Measurements from ENCODE around the gene FMN2.

DNA sequence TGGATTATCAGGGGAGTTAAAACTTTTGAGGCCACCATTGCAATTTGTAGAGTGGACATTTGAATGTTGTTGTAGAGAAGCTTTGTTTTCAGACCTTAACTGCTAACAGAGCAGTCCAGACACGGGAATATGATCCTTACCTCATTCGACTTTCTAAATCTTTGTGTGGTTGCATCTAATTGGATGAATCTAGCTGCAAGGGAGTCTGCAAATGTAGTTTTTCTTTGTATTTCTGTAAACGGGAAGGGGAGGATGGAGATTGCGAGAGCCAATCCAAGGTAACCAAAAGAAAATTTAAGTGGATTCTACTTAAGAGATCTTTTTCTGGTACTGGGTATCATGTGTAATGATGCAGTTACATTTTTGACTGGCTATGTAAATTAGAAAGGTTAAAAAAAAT lies 110.2 kb downstream of the FMN2 start:
- TF ChIP-seq CTCF (conservative IDR thresholded peaks at IDR 0.05 in 1 of 2, IDR thresholded peaks at IDR 0.05 in 1 of 2; ENCODE audit: low read depth in 1 of 2, low read length in 2 of 2) (no peak), EZH2 (IDR thresholded peaks at IDR 0.05; ENCODE audit: low read length, missing control alignments) (no peak)
